Tibial nerve (tissue), 4 donors: ENCODE data around the gene RRP1B.

Experiments
- CTCF ChIP-seq, 5 experiments: fragments of 200-600 bp in 3 of 5; fragments of 450-650 bp in 2 of 5; sonication (generic) in 3 of 5; IDR thresholded peaks; one replicate each; pipeline ENCODE4 v1.5.1; 2016 to 2019; ENCODE audit warnings: antibody characterized with exemption in 5 of 5, mild to moderate bottlenecking in 3 of 5, moderate library complexity in 2 of 5
- EP300 ChIP-seq, 2 donors: sonication (generic); formaldehyde crosslinking; IDR thresholded peaks; one replicate each; pipeline ENCODE4 v1.6.1; 2017; ENCODE audit warnings: antibody characterized with exemption in 2 of 2, mild to moderate bottlenecking in 1 of 2
- POLR2A ChIP-seq, 2 donors: fragments of 450-650 bp; IDR thresholded peaks; one replicate each; pipeline ENCODE4 v1.6.1; 2017; ENCODE audit warnings: antibody characterized with exemption in 2 of 2, mild to moderate bottlenecking in 2 of 2, moderate library complexity in 2 of 2

DNA sequence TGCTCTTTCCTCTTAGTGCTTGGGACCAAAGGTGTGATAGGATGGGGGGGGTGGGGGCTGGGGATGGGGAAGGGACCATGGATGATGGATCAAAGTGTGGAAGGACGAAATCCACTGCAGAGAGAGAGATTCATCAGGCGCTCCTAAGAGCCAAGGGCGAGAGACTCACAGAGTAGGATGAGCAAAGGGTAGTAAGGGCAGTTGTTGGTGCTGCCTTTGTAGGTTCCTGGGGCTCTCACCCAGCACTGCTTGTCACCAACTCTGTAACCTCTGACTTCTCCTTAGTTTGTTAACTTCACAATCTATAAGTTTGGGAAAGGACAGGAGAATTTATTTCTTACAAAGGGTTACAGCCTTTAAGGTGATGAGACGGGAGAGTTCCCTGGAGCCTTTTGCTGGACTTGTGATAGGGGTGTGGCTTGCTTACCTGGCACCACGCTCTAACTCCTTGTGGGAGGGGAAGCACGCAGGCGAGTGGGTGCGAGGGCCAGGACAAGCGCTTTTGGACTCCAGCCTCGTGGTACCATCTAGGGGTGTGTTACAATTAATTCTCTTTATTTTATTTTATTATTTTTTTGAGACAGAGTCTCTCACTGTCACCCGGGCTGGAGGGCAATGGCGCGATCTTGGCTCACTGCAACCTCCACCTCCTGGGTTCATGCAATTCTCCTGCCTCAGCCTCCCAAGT is 58.0 kb downstream of the RRP1B start:
- TF ChIP-seq POLR2A (IDR thresholded peaks at IDR 0.05) (no peak), CTCF (IDR thresholded peaks at IDR 0.05) (no peak), EP300 (IDR thresholded peaks at IDR 0.05) (no peak)
